Measurements from ENCODE around the gene C1orf50. TPM values are rescaled to one million over a fixed set of nuclear protein-coding genes. Genes with fewer than 3 reads are reported as not detected.

C1orf50 gene
- polyA plus RNA-seq, 10 donors, result 5.8 to 13.9 (median 10.9) TPM

Other genes starting within 250 kb of the C1orf50 start
- gene PPIH, start 108.8 kb upstream of the C1orf50 start, polyA plus RNA-seq (ENCODE audit: insufficient read length in 10 of 10), result 10 to 100 TPM; 32.3 to 45.1 (median 37.5) TPM
- 1,000 to 10,000 TPM in 2 of 10 donors, 100 to 1,000 TPM in 8; 817 to 1,077 (median 929) TPM for gene YBX1, start 84.8 kb upstream of the C1orf50 start, polyA plus RNA-seq (ENCODE audit: insufficient read length in 10 of 10)
- 1 to 10 TPM in 2 of 10 donors, under 1 TPM in 8; 0.25 to 1.8 (median 0.61) TPM for gene CLDN19, start 27.0 kb upstream of the C1orf50 start, polyA plus RNA-seq (ENCODE audit: insufficient read length in 10 of 10)
- 100 to 1,000 TPM in 1 of 10 donors, 10 to 100 TPM in 9; 60.2 to 105 (median 70.4) TPM for gene P3H1, start 221 bp upstream of the C1orf50 start, polyA plus RNA-seq (ENCODE audit: insufficient read length in 10 of 10)
- gene TMEM269, start 17.7 kb downstream of the C1orf50 start, polyA plus RNA-seq (ENCODE audit: insufficient read length in 10 of 10), result 1 to 10 TPM in 3 of 10 donors, under 1 TPM in 7; 0.46 to 1.4 (median 0.73) TPM
- 10 to 100 TPM in 3 of 10 donors, 1 to 10 TPM in 7; 5.9 to 12.0 (median 8.3) TPM for gene ERMAP, start 49.9 kb downstream of the C1orf50 start, polyA plus RNA-seq (ENCODE audit: insufficient read length in 10 of 10)
- 10 to 100 TPM; 38.7 to 68.2 (median 47.1) TPM for gene SVBP, start 50.1 kb downstream of the C1orf50 start, polyA plus RNA-seq (ENCODE audit: insufficient read length in 10 of 10)
- gene ZNF691, start 79.4 kb downstream of the C1orf50 start, polyA plus RNA-seq (ENCODE audit: insufficient read length in 10 of 10), result 10 to 100 TPM in 2 of 10 donors, 1 to 10 TPM in 8; 7.5 to 11.6 (median 9.2) TPM
- 10 to 100 TPM; 16.5 to 49.7 (median 21.2) TPM for gene SLC2A1, start 191.6 kb downstream of the C1orf50 start, polyA plus RNA-seq (ENCODE audit: insufficient read length in 10 of 10)